Middle frontal gyrus (tissue), 1 donor: Measurements from ENCODE around the gene ACTC1.

Source experiments
- DNase-seq: peaks from one replicate; pipeline ENCODE4 v3.0.0-alpha.2; 2015; ENCODE audit warnings: low spot score; ENCODE audit errors: extremely low spot score

Gene ACTC1

DNA sequence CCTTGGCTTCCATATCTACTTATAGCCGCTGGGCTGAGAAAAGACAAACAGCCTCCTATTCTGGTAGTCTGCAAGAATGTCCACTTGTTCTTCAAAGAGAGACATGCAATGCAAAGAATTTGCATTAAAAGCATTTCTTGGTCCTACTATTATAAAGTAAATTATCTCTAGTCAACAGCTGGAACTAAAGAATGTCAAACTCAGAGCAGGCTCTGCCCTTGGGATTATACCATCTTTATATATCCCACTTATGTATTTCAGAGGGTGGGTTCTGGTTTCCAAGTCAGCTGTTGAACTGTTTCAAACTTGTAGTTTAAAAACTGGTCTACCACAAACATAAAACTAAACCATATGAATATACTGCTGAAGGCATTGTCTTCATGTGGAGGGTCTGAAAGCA is 7.0 kb upstream of the ACTC1 start:
- DNase-seq = no peak

DNA sequence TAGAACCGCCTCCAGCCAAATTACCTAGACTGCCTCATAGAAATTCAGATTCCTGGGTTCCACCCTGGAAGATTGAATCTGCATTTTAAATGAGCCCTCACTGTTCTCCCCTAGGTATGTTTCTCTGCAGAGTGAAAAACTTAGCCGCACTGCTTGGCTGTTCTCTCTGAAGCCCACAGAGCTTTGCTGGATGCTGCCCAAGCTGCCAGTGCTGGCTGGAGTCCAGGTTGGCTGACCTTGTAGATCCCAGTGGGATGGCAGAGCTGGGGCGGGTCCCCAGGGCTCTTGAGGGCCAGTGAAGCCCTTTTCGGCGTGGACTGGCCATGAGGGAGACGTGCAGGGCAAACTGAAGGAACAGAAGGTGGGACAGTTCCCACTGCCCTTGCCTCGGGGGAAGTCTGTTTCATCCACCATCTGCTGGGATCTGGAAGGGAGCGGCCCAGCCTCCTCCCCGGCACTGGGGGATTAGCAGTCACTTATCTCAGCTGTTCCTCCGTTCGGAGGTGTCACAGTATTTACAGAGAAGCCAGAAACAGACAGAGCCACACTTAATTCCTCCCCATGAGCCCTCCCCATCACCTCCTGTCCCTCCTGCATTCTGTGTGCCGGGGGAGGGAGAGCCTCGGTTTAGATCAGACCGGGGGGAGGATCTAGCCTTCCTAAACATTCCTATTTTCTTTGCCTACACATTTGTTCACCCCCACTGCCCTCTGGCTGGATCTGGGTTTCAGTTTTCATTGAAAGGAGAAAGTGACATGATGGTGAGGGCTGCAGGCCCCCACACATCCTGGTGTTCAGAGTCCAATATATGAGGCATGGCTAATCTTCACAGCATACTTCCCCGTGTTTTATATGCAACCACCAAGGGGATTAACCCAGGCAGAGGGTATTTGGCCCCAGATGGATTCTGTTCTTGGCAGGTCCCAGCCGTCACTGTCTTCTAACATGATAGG is 4.1 kb upstream of the ACTC1 start:
- no peak for DNase-seq

DNA sequence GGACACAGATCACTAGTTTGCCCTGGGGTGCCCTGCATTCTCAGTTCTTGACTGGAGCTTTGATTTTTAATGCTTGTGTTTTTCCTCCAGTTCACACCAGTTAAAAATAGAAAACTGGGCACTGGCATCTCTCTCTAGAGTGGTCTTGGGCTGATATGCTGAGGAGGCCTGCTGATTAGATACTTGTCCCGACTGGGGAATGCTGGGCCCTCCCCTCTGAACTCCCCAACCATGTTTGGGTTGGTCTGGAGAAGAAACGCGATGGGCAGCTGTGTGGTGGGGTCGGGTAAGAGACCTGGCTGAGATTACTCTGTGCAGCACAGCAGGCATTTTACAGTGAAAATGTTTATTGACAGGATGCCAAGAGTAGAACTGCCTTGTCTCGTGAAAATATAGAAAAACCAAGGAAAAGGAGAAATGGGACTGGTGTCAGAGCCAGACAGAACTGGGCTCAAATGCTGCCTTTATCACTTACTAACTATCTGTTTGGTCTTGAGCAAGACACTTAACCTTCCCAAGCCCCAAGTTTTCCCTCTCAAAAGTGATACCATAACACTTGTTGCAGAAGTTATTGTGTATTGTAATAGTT is 1.6 kb upstream of the ACTC1 start:
- DNase-seq = no peak

DNA sequence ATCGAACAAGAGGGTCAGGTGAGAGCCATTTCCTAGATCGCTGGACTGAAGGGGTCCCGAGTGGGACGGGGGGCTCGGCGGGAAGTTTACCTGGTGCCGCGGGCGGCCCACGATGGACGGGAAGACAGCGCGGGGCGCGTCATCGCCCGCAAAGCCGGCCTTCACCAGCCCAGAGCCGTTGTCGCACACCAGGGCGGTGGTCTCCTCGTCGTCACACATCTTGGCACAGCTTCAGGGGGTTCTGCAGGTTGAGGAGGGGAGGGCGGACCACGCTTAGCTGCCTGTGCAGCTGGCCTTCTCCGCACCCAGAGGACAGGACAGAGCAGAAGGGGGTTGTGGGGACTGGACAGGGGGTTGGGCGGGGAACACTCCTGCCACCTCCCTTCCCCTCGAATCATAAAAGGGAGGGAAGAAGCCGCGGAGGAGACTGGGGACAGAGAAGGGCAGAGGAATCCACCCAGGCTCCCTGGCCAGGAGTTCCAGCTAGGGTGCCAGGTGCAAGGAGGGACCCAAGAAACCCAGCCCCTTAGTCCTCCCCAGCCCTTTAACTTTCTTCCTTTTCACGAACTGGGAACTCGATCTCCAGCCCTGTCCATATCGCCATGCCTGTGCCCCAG is 651 bp downstream of the ACTC1 start:
- no peak for DNase-seq

DNA sequence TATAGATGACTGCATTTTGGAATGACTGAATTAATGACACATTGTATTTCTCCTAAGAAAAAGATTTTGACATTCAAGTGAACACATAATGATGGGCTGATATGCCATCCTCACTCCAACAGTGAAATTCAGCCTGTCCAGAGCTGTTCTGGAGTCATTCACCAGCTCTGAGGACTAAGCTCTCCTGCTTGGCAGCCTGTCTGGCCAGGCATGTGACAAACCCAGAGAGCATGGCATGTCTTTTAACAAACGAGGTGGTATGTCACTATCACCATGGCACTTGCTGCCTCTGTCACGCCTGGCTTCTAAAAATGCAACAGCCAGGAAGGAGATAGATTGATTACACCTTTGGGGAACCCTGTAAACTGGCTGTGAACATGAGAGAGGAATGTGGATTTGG is 1.4 kb downstream of the ACTC1 start:
- no peak for DNase-seq

DNA sequence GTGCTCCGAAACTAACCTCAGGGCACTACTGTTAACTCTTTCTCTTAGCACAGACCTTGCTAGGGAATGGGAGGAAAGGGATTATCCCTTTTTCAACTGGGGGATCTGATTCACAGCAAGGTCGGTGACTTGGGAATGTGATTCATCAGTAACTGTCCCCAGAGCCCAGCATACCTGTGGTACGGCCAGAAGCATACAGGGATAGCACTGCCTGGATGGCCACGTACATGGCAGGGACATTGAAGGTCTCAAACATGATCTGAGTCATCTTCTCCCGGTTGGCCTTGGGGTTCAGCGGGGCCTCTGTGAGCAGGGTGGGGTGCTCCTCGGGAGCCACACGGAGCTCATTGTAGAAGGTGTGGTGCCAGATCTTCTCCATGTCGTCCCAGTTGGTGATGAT is 2.3 kb downstream of the ACTC1 start:
- DNase-seq = no peak

DNA sequence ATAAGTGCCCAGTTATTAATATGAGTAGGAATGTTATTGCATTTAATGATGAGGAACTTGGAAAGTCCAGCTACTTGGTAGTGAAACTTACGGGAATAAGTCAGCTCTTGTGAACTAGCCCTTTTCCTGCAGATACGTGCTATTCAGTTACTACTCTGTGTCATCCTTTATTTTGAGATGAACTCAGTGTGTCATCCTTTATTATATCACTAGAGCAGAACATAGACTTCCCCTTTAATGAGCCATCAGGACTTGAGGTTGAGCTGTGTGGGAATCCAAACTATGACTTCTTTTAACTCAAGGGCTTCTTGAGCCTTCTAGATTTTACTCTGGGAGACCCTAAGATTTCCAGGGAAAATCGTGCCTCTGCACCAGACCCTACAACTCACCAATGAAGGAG is 3.6 kb downstream of the ACTC1 start:
- DNase-seq = no peak

DNA sequence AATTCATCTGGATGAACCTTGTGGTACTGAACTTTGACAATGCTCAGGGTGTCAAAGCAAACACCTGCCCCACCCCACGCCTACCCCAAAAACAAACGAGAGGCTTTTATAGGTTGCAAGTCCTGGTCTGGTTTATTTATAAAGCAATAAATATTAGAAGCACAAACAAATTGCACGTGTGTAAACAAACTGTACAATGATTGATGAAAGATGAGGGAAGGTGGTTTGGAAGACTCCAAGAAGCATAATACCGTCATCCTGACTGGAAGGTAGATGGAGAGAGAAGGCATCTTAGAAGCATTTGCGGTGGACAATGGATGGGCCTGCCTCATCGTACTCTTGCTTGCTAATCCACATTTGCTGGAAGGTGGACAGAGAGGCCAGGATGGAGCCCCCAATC is 5.2 kb downstream of the ACTC1 start:
- DNase-seq = no peak

DNA sequence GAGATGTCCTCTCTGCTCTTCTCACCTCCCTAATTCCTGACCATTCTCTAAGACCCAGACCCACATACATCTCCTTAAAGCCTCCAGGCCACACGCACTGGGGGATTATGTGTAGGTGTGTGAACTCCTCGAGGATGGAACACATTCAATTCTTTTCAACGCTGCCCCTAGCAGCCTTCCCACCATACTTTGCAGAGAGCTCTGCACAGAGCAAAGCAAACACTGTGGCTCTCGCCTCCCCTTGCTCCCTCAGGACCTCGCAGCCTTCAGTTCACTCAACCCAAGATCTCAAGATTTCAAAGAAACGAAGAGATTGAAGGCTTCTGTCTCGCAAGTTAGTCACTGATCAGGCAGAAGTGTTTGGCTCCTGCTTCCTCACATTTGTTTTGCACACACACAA is 6.0 kb downstream of the ACTC1 start:
- DNase-seq = no peak

DNA sequence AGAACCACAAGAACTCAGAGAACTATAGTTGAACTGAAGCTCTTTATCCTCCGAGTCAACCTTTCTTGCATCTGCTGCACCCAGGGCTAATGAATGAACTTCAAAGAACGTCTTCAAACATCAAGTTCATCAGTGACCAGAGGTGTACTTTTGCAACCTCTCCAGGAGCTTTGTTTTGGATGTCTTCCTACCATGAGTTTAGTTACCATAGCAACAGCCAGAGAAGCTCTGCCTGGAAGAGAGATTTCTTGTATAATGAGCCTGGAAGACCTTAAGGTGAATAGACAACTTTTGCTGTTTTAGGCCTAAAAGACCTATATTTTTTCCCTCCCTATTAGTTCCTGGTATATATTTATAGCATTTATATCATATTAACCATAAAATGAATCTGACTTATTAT is 9.1 kb downstream of the ACTC1 start:
- DNase-seq = no peak

DNA sequence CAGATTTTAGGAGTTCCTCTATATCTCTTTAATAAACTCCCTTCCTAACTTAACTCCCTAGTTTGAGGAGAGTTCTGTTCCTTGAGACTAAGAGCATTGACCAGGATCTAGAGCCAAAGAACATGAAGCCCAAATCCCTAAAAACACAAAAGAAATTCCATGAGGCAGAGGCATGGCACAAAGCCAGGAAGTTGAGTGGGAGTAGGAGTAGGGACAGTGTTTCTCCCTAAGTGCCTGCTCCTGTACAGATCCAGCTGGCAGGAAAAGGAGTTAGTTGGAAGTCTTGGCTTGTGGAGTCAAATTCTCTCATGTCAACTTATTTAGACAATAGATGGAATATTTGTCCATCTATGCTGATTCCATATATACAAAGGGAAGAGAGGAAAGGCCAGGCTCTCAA is 11.4 kb downstream of the ACTC1 start:
- DNase-seq = no peak

DNA sequence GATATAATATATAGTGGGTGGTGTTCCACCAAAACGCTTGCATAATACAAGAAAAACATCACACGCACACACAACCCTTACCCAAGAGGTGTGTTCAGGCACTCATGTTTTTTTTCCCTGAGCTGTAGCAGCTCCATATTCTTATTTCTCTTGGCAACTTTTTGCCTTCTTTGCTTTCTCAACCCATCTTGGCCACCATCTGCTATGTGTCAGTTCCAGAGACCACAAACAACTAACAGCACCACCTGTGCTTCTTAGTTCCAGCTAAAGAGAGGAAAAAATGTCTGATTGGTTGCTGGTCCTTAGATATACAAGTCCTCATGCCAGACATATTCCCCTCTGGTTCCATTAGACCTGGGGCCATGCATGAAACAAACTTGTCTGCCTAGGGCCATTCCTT is 11.9 kb downstream of the ACTC1 start:
- DNase-seq = no peak

DNA sequence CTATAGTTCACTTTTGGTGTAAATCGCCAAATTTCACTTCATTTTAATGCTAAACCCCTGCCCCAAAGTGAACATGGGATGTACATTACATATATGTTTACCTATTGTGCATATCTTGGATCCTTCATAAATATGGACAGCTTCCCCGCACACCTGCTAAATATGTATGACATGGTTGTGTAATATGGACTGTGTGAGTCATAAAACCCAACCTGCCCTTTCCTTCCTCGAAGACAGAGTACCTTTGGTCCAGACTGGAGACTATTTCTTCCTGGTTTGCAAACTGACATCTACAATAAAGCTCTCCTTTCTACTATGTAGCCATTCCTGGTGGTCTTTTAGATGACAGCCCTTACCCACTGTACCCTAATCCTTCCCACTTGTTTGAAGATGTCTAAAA is 12.4 kb downstream of the ACTC1 start:
- DNase-seq = no peak

DNA sequence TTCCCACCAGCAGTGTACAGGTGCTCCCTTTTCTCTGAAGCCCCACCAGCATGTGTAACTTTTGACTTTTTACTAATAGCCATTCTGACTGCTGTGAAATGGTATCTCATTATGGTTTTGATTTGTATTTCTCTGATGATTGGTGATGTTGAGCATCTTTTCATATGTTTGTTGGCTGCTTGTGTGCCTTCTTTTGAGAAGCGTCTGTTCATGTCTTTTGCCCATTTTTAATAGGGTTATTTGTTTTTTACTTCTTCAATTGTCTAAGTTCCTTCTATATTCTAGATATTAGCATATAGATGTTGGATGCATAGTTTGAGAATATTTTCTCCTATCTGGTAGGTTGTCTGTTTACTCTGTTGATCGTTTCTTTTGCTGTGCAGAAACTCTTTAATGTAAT is 14.6 kb downstream of the ACTC1 start:
- no peak for DNase-seq

DNA sequence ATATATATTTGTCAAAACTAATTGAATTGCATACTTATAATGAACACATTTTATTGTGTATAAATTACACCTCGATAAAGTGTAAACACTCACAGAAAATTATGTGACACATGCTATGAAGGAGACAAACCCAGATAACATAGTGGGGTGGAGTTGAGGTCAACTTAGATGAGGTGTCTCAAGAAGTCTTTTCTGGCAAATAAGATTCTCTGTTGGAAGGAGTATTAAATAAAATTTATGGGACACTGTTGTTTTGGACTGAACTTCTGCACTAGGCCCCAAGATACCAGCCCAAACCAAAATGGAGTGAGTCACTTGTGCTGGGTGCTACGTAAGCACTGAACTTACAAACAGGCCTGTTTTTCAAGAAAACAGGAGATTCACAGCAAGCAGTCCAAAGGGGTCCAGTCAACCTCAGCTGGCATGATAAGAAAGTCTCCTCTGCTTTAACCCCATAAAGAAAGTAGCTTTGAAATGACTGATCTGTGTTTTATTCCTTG is 18.7 kb downstream of the ACTC1 start:
- DNase-seq = no peak

DNA sequence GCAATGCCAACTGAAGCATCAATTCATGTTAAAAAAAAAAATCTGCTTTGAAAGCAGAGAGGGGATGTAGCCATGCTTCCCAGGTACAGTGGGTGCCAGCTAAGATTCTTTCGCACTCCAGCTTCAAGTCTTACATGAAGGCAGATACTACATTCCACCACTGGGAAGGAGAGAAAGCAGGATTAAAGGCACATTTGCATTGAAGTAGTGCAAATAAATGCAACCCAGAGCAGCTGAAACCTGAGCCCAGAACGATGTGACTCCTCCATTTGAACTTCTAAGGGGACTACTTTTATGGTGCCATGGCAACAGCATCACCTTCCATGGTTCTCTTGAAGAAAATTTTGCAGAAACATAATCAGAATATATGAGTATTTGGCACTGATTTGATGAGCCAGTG is 21.4 kb downstream of the ACTC1 start:
- DNase-seq = no peak

DNA sequence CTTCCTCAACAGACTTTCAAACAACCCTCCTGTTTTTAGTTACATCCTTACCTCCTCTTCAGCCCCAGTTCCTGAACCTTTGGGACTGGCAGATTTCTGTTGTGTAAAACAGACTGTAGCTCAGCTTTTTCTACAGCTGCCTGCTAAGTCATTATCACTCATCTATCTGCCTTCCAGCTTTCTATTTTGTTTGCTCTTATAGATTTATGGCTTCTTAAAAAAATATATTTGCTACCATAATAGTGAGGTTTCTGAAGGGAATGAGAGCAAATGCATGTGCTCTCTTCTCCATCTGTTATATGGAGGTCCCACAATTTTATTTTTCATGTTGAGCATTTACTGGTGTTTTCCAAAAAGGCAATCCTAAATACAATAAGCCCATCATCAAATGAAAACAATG is 22.3 kb downstream of the ACTC1 start:
- no peak for DNase-seq

DNA sequence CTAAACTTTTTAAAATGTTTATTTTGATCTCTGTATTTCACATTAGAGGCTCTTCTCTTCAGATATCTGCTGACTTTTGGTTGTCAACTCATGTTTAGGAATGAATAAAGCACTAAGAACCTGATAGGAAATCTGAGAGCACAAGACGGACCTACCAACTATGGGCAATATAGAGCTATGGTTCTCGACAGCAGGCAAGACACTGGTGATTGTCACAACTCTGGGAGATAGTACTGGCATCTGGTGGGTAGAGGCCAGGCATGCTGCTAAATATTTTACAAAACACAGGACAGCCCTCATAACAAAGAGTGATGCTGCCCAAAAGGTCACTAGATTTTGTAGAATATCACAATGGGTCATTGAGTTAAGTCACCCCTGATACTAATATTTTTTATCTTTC is 23.0 kb downstream of the ACTC1 start:
- no peak for DNase-seq

DNA sequence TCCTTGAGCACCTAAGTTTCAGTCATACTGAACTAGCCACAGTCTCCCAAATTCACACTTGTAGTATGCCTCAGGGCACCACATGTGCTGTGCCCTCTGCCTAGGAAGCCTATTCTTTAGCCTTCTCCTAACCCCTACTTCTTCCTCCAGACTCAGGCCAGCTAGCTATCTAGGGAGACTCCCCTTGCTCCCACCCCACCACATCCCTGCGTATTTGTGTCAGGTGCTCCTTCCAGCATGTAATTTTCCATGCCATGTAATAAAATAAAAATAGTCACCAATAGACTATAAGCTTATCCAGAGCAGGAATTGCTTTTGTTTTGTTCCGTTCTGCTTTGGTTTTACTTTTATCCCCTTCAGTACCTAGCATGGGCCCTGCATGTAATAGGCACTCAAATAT is 25.6 kb downstream of the ACTC1 start:
- no peak for DNase-seq

DNA sequence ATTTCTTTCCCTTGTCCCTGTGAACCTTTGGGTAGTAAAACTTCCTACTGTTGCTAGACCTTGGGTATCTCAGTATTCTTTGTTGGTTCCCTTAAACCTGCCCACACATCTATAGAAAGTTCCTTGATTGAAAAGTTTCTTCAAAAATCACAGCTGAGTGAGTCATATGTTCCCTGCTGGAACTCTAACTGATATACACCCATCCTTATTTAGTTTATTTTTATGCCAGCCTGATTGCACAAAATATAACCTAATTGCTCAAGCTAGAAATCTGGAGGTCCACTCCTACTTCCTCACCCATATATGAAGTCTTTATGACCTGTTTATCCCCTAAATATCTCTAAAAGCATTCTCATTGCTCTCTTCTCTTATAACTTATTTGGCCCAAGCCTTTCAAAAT is 26.8 kb downstream of the ACTC1 start:
- DNase-seq = no peak

DNA sequence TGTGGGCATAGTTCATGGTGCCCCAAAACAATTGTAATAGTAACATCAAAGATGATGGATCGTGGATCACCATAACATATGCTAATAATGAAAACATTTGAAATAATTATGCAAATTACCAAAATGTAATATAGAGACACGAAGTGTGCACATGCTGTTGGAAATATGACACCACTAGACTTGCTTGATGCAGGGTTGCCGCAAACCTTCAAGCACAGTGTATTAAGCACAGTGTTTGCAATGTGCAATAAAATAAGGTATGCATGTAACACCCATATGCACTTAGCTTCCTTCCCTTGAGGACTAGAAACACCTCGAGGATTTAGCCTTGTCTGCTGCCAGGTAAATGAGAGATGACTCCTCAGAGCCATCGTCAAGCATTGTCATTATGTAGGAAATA is 29.6 kb downstream of the ACTC1 start:
- DNase-seq = no peak

DNA sequence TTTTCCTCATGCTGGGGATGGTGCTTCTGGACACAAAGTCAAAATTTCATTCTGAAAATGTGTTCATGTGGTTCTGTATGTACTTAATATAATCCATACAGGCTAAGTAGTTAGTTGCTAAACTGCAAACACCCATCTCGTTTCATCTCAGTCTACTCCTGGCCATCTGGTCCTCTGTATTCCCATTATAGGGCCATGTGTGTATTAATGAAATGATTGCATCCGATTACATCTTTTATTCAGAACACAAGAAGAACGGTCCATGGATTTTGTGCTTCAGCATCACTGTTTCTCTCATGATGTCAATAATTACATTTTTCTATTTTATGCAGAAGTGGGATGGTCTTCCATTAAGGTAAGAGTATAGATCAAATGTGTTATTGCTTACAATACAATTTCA is 34.4 kb downstream of the ACTC1 start:
- DNase-seq = no peak

DNA sequence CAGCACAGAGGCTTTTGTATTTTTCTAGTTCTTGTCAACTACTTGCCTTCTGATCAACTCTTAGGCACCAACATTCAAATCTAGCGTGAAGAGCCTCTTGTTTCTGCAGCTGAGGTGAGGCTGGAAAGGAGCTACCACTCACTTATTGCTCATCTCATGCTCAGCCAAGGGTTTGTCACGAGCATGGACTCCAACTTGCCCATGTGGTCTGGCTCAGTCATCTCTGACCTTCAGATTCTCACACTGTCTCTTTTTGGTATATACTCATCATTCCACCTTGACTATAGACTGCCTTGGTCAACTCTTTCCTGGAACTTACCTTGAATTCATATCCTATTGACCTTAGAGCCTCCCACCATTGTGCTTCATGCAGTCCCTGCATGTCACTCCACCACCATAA is 35.4 kb downstream of the ACTC1 start:
- DNase-seq = no peak
